Naive thymus-derived CD8-positive, alpha-beta T cell (primary cell): ENCODE measurements around the gene CARS2. TPM values are rescaled to one million over a fixed set of nuclear protein-coding genes. Genes with fewer than 3 reads are reported as not detected.

ENCODE experiments used
- ATAC-seq, 2 donors: fragments of 150-1000 bp; cut with Tn5 transposase in 1 of 2; sonication (Bioruptor Pico), chemical (Tn5 transposase) in 1 of 2; 1 replicate in 1 of 2; 2 replicates in 1 of 2; pipeline ENCODE4 v1.10.0; 2021; ENCODE audit warnings: mild to moderate bottlenecking in 2 of 2, moderate library complexity in 2 of 2
- POLR2A ChIA-PET: fragments of 350-600 bp; sonication (Branson Sonifier 250); formaldehyde crosslinking; loops from one replicate; lab custom pipeline; 2021; ENCODE audit warnings: antibody characterized with exemption; lab: Charles Lee
- DNase-seq, 10 donors: peaks; one replicate each; pipeline versions ENCODE4 v3.0.0 to v3.0.0-alpha.2; 2020 to 2022
- H3K27ac Mint-ChIP-seq, 10 donors: one replicate each; pipeline ENCODE4 v1.8.0; 2020 to 2022; ENCODE audit warnings: mild to moderate bottlenecking in 10 of 10, mixed read lengths in 10 of 10, moderate library complexity in 4 of 10, inconsistent platforms in 1 of 10
- H3K27me3 Mint-ChIP-seq, 5 donors: one replicate each; pipeline ENCODE4 v1.8.0; 2021 to 2022; ENCODE audit warnings: mixed read lengths in 5 of 5
- H3K36me3 Mint-ChIP-seq, 3 donors: one replicate each; pipeline ENCODE4 v1.8.0; 2020 to 2022; ENCODE audit warnings: mixed read lengths in 3 of 3, mild to moderate bottlenecking in 2 of 3, inconsistent platforms in 1 of 3
- H3K4me1 Mint-ChIP-seq, 4 donors: one replicate each; pipeline ENCODE4 v1.8.0; 2021 to 2022; ENCODE audit warnings: mixed read lengths in 4 of 4
- H3K4me3 Mint-ChIP-seq, 10 donors: one replicate each; pipeline ENCODE4 v1.8.0; 2020 to 2022; ENCODE audit warnings: mild to moderate bottlenecking in 10 of 10, mixed read lengths in 10 of 10, moderate library complexity in 6 of 10, inconsistent platforms in 1 of 10
- H3K9me3 Mint-ChIP-seq, 9 donors: one replicate each; pipeline ENCODE4 v1.8.0; 2020 to 2022; ENCODE audit warnings: mixed read lengths in 9 of 9, mild to moderate bottlenecking in 3 of 9, inconsistent platforms in 1 of 9, moderate library complexity in 1 of 9
- polyA plus RNA-seq, 3 donors: library from polyadenylated mRNA; unstranded; fragments of 300-500 nt; fragmentation: Illumina TruSeq; gene quantifications; one replicate each; pipeline ENCODE4 v1.2.3, GENCODE V29; 2021
- total RNA-seq, 8 experiments: library from RNA in 2 of 8; stranded (reverse) in 2 of 8; gene quantifications; one replicate each; pipeline ENCODE4 v1.2.3 and lab custom pipeline; 2021 to 2026

The CARS2 gene
- total and polyA plus RNA-seq, 5 experiments from 2014 or later: 35.9 to 124 (median 47.1) TPM

DNA sequence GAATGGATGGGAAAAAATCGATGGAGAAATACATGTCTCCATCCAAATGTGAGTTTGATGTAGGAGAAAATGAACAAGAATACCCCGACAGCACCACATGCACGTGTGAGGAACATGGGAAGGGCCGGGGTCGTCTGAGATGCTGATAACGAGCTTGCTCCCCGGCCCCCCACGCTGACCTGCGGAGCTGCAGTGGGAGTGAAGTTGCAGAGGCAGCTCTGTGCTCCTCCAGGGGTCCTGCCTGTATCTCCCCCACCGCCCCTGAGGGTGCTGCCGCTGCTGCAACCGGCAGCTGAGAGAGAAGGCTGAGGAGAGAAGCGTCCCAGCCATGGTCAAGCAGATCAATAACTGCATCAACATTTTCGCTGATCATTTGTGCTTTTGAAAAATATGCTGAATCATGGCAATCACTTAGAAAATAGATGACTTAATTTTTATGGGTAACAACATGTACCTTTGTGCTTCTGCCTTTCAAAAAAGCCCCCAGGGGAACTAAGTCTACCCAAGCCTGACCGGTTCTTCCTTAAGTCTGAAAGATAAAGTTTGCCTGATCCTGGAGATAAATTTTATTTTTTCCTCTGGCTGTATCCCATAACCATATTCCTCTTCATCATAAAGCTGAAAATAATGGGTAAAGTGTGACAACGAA is 108.8 kb downstream of the CARS2 start:
- H3K4me1 Mint-ChIP-seq: no peaks in the 10 kb centered on the region
- DNase-seq: no peak
- no peak overlapping the region for H3K4me3 Mint-ChIP-seq
- POLR2A ChIA-PET: no interaction called here
- H3K27ac Mint-ChIP-seq: no peak overlapping the region
- no peaks in the 10 kb centered on the region for H3K9me3 Mint-ChIP-seq
- H3K27me3 Mint-ChIP-seq: peaks cover under 1 to 5% (median 3%) of the 10 kb centered on the region in 5 donors
- no peaks in the 10 kb centered on the region for H3K36me3 Mint-ChIP-seq
- no peak for ATAC-seq

DNA sequence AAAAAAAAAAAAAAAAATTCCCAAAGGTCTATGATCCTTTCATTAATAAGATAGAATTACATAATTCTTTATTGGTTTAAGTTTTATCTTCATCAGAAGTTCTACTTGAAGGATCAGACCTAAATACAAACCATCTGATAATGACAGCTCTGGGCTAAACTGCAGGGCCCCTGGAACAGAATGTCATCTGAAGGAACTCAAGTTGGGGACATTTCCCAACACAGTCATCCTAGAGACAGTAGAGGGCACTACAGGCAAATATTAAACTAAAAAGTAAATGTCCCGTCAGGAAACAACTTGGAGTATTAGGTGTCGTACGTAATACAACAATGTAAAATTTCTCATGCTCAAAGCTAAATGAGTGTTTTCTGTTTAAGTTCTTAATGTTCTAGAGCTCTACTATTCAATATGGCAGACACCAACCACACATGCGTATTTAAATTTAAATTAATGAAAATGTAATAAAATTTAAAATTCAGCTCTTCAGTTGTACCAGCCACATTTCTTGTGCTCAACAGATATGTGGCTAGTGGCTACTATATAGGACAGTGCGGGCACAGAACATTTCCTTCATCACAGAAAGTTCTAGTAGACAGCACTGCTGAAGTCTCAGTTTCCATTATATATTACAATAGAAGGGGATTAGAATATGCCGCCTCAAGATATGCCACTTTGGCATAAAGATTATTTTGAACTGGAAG is 112.3 kb downstream of the CARS2 start:
- POLR2A ChIA-PET: interaction anchor here (0.7 kb wide), 1 partner anchor 46 kb away, joined by 4 read pairs; no protein-coding TSS in a partner anchor
- Mint-ChIP-seq H3K4me1 (no peaks in the 10 kb centered on the region), H3K36me3 (no peaks in the 10 kb centered on the region), H3K27me3 (peaks cover 0 to 5% (median 1%) of the 10 kb centered on the region in 5 donors), H3K4me3 (no peak overlapping the region), H3K9me3 (no peaks in the 10 kb centered on the region), H3K27ac (no peak overlapping the region)
- peak in 4 of 10 donors; percentile 2 to 42 (median 26) for DNase-seq
- ATAC-seq: peak; percentile 67 to 72

DNA sequence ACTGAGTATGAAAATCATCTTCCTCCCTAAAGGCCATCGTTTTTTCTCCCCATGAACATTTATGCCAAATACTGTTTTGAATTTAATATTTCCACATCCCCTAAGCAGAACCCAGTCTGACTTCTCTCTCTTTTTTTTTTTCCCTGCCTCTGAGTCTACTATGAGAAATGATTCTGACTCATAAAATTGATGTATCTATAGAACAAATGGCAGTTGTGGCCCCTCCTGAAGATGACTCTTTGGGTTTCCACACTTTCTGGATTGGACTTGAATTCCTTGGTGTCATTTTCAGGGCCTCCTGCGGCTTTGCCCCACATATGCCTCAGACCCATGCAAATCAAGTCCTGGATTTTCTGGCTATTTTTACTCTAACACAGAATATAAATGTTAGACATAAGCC is 113.3 kb downstream of the CARS2 start:
- H3K27me3 Mint-ChIP-seq: peaks cover 0 to 5% (median 1%) of the 10 kb centered on the region in 5 donors
- H3K9me3 Mint-ChIP-seq: no peaks in the 10 kb centered on the region
- peak overlapping the region in 1 of 10 donors; percentile 55 for H3K27ac Mint-ChIP-seq
- H3K4me1 Mint-ChIP-seq: no peaks in the 10 kb centered on the region
- no peaks in the 10 kb centered on the region for H3K36me3 Mint-ChIP-seq
- no peak overlapping the region for H3K4me3 Mint-ChIP-seq
- DNase-seq (no peak), ATAC-seq (no peak)
- POLR2A ChIA-PET: interaction anchor here (0.7 kb wide), 1 partner anchor 47 kb away, joined by 4 read pairs; no protein-coding TSS in a partner anchor

Other genes starting within 250 kb of the CARS2 start
- gene RAB20, start 144.4 kb downstream of the CARS2 start, total RNA-seq: 1 to 10 TPM; 2.2 to 2.9 TPM
- gene RAB20, start 144.4 kb downstream of the CARS2 start, polyA plus RNA-seq: 1 to 10 TPM; 2.4 to 4.5 (median 3.3) TPM
- 10 to 100 TPM; 34.3 to 38.1 TPM for gene NAXD, start 90.6 kb downstream of the CARS2 start, total RNA-seq
- 10 to 100 TPM; 10.4 to 26.9 (median 18.1) TPM for gene NAXD, start 90.6 kb downstream of the CARS2 start, polyA plus RNA-seq
- gene ING1, start 7.6 kb upstream of the CARS2 start, total RNA-seq: 10 to 100 TPM; 22.5 to 23.9 TPM
- gene ING1, start 7.6 kb upstream of the CARS2 start, polyA plus RNA-seq: 10 to 100 TPM in 2 of 3 donors, 1 to 10 TPM in 1; 7.9 to 17.5 (median 10.7) TPM
- gene ANKRD10, start 209.0 kb upstream of the CARS2 start, total RNA-seq: 100 to 1,000 TPM; 139 to 142 TPM
- gene ANKRD10, start 209.0 kb upstream of the CARS2 start, polyA plus RNA-seq: 10 to 100 TPM; 56.1 to 65.3 (median 60.3) TPM